Fibroblast of skin of right quadriceps (primary cell): Measurements from ENCODE around the gene PRSS56.

ENCODE experiments used
- DNase-seq: peaks from one replicate; pipeline ENCODE4 v3.0.0-alpha.2; 2013

The PRSS56 gene

GRCh38 chr2:232502911-232503808, 17.0 kb upstream of the PRSS56 start:
- no peak for DNase-seq

DNA sequence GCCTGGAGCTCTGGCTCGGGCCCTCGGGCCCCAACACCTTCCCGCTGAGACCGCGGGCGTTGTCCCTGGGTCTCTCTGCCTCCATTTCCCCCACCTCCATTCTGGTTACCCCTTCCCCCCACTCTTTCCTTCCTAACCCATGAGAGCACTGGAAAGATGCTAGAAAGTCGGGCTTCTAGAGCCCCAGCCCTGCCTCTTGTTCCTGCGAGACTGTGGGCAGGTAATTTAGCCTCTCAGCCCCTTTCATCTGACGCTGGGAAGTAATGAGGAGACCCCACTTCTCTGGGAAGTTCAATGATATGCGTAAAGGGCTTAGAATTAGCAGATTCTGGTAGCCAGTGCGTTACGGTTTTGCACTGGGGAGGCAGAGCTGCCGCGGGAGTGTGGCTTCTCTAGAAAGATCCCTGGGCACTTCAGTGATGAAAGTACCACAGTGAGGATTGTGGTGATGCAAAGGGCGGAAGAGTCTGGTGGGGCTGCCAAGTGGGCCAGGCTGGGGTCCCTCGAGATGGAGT, 16.3 kb upstream of the PRSS56 start:
- no peak for DNase-seq

GRCh38 chr2:232504438-232504837, 15.8 kb upstream of the PRSS56 start:
- DNase-seq: no peak

- no peak for DNase-seq
Measured at GRCh38 chr2:232505856-232506255, 14.3 kb upstream of the PRSS56 start.

- DNase-seq: no peak
Measured at GRCh38 chr2:232506709-232507108, 13.5 kb upstream of the PRSS56 start.

GRCh38 chr2:232508251-232508650, 11.9 kb upstream of the PRSS56 start:
- no peak for DNase-seq

DNA sequence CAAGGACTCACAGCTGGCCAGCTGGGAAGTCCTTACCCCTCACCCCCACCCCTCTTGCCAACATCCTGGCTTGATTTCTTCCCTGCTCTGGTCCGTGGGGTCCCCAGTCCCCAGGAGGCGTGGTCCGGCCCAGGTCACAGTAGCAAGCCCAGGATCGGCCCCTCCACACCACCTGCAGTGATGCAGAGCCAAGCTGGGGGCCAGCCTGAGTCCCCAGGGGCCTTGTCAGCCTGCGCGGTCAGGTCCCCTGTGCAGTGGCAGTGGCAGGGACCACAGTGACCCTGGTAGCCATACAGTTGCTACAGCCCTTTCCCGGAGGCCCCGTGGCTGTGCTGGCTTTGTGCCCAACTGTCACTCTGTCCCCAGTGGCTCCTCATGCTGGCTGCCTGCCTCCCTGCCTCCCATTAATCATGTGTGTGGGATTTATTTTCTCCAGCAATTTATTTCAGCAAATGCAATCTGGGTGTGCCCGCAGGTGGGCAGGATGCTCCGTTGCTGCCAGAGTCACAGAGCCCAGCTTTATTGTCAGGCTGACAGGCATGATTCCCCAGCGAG, 8.8 kb upstream of the PRSS56 start:
- no peak for DNase-seq

DNA sequence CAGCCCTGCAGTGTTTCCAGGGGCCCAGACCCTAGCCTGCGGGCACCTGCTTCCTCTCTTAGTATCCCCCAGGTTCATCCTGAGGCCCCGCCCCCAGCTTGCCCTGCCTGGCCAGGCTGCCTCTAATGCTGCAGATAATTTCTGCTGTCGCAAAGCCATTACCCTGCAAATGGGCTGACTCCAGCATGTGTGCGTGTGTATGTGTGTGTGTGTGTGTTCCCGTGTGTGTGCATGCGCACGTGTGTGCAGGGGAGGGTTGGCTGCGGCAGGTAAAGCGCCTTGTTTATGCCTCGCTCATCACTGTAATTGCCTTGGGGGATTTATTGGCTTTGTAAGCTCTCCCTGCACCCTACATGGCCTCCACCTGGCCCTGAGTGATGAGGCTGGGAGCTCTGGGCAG, 7.6 kb upstream of the PRSS56 start:
- no peak for DNase-seq

DNA sequence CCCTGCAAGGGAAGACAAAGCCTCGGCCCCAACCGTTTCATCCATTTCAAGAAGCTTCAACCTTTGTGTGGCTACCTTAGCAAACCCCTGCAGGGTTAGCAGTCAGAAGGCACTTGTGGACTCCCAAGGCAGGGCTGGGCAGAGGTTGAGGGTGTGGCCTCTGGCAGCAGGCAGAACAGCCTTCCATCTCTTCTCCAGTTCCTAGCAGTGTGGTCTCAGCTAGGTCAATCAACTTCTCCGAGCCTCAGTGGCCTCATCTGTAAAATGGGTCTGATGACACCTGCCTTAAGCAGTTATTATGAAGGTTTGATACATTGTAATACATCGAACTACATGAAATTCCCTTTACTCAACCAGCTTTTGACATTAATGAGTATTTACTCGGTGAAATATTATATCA, 6.8 kb upstream of the PRSS56 start:
- no peak for DNase-seq

- DNase-seq: no peak
Measured at GRCh38 chr2:232515639-232516038, 4.5 kb upstream of the PRSS56 start.

DNA sequence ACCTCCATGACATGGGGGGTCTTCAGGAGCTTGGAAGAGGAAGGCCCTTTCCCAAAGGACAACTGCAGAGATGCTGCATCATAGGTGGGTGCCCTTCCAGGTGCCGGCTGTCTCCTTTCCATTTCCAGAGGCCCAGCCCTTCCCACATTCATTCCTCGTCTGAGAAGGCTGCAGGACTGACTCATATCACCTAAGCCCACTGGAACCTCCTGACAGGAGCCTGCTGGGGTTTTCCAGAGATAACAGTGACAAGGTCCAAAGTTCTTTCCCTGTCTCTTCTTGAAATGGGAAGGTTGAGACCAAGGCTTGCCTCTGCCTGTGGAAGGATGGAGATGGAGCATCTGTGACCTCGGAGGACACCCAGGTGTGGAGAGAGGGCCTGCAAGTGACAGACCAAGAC, 3.6 kb upstream of the PRSS56 start:
- DNase-seq: no peak

- DNase-seq: no peak
Measured at GRCh38 chr2:232518844-232519243, 1.3 kb upstream of the PRSS56 start.

DNA sequence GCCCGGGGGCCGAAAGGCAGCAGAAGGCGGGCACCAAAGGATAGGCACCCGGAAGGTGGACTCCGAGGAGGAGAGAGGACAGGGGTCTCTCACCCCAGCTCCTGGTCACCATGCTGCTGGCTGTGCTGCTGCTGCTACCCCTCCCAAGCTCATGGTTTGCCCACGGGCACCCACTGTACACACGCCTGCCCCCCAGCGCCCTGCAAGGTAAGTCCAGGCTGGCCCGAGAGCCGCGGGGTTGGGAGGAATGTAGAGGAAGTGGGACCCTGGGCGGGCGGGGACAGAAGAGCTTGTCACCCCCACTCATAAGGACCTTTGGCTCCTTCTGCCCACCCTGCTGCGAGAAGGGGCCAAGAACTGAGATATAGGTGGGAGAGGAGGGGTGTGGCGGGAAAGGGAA, 301 bp downstream of the PRSS56 start:
- DNase-seq: no peak

GRCh38 chr2:232521098-232521497, 910 bp downstream of the PRSS56 start:
- no peak for DNase-seq

DNA sequence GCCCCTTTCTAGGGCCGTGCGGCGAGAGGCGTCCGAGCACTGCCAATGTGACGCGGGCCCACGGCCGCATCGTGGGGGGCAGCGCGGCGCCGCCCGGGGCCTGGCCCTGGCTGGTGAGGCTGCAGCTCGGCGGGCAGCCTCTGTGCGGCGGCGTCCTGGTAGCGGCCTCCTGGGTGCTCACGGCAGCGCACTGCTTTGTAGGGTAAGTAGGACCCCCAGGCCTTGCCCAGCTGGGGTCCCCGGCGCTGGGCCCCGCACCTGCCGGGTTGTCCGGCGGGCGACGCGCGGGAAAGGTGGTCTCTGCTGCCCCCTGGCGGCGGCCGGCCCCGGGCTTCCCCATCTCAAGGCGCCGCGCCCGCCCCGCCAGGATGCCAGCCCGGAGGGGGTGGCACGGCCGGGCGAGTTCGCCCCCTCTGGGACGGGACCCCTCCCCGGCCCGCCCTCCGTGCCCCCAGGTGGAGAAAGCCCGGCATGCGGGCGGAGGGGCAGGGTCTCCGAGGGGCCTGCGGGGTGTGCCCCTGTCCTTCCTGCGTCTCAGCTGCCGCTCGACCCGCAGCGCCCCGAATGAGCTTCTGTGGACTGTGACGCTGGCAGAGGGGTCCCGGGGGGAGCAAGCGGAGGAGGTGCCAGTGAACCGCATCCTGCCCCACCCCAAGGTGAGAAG, 1.9 kb downstream of the PRSS56 start:
- DNase-seq: no peak

DNA sequence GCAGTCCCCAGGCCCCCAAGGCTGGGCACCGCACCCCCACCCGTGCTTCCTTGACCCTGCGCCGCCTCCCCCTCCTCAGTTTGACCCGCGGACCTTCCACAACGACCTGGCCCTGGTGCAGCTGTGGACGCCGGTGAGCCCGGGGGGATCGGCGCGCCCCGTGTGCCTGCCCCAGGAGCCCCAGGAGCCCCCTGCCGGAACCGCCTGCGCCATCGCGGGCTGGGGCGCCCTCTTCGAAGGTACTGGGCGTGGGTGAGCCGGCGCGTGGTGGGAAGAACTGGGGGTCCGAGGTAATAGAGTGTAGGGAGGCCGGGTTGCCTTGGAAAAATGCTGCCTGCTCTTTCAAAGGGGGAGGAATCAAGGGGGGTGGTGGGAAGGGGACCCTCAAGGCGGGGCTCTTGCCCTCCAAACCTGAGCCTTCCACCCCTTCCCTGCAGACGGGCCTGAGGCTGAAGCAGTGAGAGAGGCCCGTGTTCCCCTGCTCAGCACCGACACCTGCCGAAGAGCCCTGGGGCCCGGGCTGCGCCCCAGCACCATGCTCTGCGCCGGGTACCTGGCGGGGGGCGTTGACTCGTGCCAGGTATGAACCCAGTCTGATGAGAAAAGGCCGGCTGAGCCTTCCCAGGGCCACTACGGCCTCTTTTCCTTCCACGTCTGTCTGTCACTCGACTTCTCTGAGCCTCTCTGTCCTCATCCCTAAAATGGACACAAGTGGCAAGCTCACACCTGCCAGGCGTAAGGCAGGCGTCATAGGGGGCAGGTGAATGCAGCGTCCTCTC, 2.6 kb downstream of the PRSS56 start:
- no peak for DNase-seq

- no peak for DNase-seq
Measured at GRCh38 chr2:232523402-232523681, 3.2 kb downstream of the PRSS56 start.

GRCh38 chr2:232523682-232524597, 3.8 kb downstream of the PRSS56 start:
- peak; percentile 22 for DNase-seq

GRCh38 chr2:232524771-232525170, 4.6 kb downstream of the PRSS56 start:
- DNase-seq: no peak

DNA sequence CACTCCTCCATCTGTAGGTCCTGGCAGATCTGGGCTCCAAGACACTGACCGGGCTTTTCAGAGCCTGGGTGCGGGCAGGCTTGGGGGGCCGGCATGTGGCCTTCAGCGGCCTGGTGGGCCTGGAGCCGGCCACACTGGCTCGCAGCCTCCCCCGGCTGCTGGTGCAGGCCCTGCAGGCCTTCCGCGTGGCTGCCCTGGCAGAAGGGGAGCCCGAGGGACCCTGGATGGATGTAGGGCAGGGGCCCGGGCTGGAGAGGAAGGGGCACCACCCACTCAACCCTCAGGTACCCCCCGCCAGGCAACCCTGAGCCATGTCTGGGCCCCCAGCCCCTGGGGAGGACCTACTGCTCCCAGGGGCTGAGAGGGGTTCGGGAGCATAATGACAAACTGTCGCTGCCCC, 5.0 kb downstream of the PRSS56 start:
- DNase-seq: no peak

- no peak for DNase-seq
Measured at GRCh38 chr2:232525791-232526371, 5.7 kb downstream of the PRSS56 start, which contains the start of gene CHRND. CHRND (plus strand) TSS chr2:232526160; CDS start chr2:232526216, 56 bp downstream.
